OCI-LY3 (cell line): ENCODE results near the gene SFT2D2.

Source experiments
- CTCF ChIP-seq: fragments of 200-600, 300-600 bp; sonication (generic); IDR thresholded peaks from 2 replicates; pipeline ENCODE4 v1.5.1; 2014; ENCODE audit warnings: antibody characterized with exemption, low read length, low read depth
- EZH2phosphoT487 ChIP-seq: fragments of 200-600 bp; shearing (Covaris generic); IDR thresholded peaks from 2 replicates; pipeline ENCODE4 v1.6.1; 2018; ENCODE audit warnings: antibody characterized with exemption, mixed run types, low read depth

GRCh38 chr1:168288311-168289052 lies 62.7 kb downstream of the SFT2D2 start:
- no peak for TF ChIP-seq CTCF
- no peak for TF ChIP-seq EZH2phosphoT487
